ENCODE measurements around the gene ZACN.

DNA sequence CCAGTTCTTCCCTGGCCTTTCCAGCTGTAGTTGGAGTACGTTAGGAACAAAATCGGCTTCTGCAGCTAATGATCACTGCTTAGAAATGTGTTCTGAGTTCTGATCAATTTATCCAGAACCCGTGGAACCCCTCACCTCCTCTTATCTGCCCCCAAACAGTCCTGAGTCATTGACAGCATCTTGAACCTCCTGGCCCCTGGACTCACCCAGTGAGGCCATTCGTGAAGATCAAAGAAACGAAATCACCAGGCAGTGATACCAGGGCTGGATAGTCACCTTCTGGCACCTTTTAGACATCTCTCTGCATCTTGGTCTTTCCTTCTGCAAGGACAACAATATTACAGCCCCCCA, 41.7 kb downstream of the ZACN start:
- TF ChIP-seq, protein P1, sequence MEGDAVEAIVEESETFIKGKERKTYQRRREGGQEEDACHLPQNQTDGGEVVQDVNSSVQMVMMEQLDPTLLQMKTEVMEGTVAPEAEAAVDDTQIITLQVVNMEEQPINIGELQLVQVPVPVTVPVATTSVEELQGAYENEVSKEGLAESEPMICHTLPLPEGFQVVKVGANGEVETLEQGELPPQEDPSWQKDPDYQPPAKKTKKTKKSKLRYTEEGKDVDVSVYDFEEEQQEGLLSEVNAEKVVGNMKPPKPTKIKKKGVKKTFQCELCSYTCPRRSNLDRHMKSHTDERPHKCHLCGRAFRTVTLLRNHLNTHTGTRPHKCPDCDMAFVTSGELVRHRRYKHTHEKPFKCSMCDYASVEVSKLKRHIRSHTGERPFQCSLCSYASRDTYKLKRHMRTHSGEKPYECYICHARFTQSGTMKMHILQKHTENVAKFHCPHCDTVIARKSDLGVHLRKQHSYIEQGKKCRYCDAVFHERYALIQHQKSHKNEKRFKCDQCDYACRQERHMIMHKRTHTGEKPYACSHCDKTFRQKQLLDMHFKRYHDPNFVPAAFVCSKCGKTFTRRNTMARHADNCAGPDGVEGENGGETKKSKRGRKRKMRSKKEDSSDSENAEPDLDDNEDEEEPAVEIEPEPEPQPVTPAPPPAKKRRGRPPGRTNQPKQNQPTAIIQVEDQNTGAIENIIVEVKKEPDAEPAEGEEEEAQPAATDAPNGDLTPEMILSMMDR (IDR thresholded peaks at IDR 0.05), result no peak
- TF ChIP-seq EP300 (IDR thresholded peaks at IDR 0.05) (no peak), POLR2A (IDR thresholded peaks at IDR 0.05; ENCODE audit: low read depth) (no peak)
